ENCODE results near the gene SMYD3.

SMYD3 gene

GRCh38 chr1:246267426-246267825 lies 239.7 kb downstream of the SMYD3 start:
- DNase-seq: no peak

GRCh38 chr1:246265481-246265880 lies 241.6 kb downstream of the SMYD3 start:
- no peak for DNase-seq

- no peak for DNase-seq
Measured at GRCh38 chr1:246262281-246262680, 244.8 kb downstream of the SMYD3 start.

- DNase-seq: no peak
Measured at GRCh38 chr1:246261639-246262038, 245.4 kb downstream of the SMYD3 start.

- no peak for DNase-seq
Measured at GRCh38 chr1:246258250-246258649, 248.8 kb downstream of the SMYD3 start.

GRCh38 chr1:246255773-246256172 lies 251.3 kb downstream of the SMYD3 start:
- DNase-seq: no peak

GRCh38 chr1:246254854-246255253 lies 252.2 kb downstream of the SMYD3 start:
- DNase-seq: no peak

GRCh38 chr1:246246430-246246829 lies 260.6 kb downstream of the SMYD3 start:
- DNase-seq: no peak

GRCh38 chr1:246245541-246245940 lies 261.5 kb downstream of the SMYD3 start:
- DNase-seq: no peak

GRCh38 chr1:246232126-246232525 lies 275.0 kb downstream of the SMYD3 start:
- DNase-seq: no peak

GRCh38 chr1:246226041-246226440 lies 281.0 kb downstream of the SMYD3 start:
- no peak for DNase-seq

GRCh38 chr1:246221485-246222255 lies 285.4 kb downstream of the SMYD3 start:
- DNase-seq: no peak

- no peak for DNase-seq
Measured at GRCh38 chr1:246220495-246221065, 286.5 kb downstream of the SMYD3 start.

- no peak for DNase-seq
Measured at GRCh38 chr1:246219508-246220030, 287.5 kb downstream of the SMYD3 start.

GRCh38 chr1:246218686-246219085 lies 288.4 kb downstream of the SMYD3 start:
- DNase-seq: no peak

- DNase-seq: no peak
Measured at GRCh38 chr1:246216906-246217305, 290.2 kb downstream of the SMYD3 start.

- no peak for DNase-seq
Measured at GRCh38 chr1:246215510-246215903, 291.6 kb downstream of the SMYD3 start.

- no peak for DNase-seq
Measured at GRCh38 chr1:246214708-246215509, 292.2 kb downstream of the SMYD3 start.

- DNase-seq: no peak
Measured at GRCh38 chr1:246213947-246214346, 293.1 kb downstream of the SMYD3 start.

- DNase-seq: no peak
Measured at GRCh38 chr1:246213502-246213901, 293.6 kb downstream of the SMYD3 start.

GRCh38 chr1:246213036-246213435 lies 294.0 kb downstream of the SMYD3 start:
- no peak for DNase-seq

- no peak for DNase-seq
Measured at GRCh38 chr1:246212013-246212412, 295.1 kb downstream of the SMYD3 start.

- peak; percentile 56 for DNase-seq
Measured at GRCh38 chr1:246210756-246211155, 296.3 kb downstream of the SMYD3 start.

- no peak for DNase-seq
Measured at GRCh38 chr1:246208105-246208504, 299.0 kb downstream of the SMYD3 start.

Data from retina (tissue), 1 donor.